ENCODE data around the gene CFAP54.

The CFAP54 gene

GRCh38 chr12:96861656-96862055 is 372.3 kb downstream of the CFAP54 start:
- H3K4me2 ChIP-seq (ENCODE audit: low read length) = no peak overlapping the region
- H3K79me2 ChIP-seq (ENCODE audit: insufficient read depth, low read length) = no peaks in the 10 kb centered on the region
- no peaks in the 10 kb centered on the region for H3F3A ChIP-seq (ENCODE audit: insufficient read depth, low read length)
- no peaks in the 10 kb centered on the region for H3K36me3 ChIP-seq (ENCODE audit: insufficient read depth, low read length)
- no peaks in the 10 kb centered on the region for H4K20me1 ChIP-seq (ENCODE audit: insufficient read depth, low read length)
- no peak overlapping the region for H2AFZ ChIP-seq (ENCODE audit: low read length)
- TF ChIP-seq EZH2 (IDR thresholded peaks at IDR 0.05; ENCODE audit: borderline replicate concordance, low read length) = no peak
- no peak for TF ChIP-seq CTCF (IDR thresholded peaks at IDR 0.05; ENCODE audit: low read length)
- H3K9ac ChIP-seq (ENCODE audit: low read length) = no peak overlapping the region
- no peaks in the 10 kb centered on the region for H3K27me3 ChIP-seq (ENCODE audit: insufficient read depth, low read length)
- H3K4me1 ChIP-seq (ENCODE audit: insufficient read depth, low read length, severe bottlenecking) = no peaks in the 10 kb centered on the region
- H3K9me3 ChIP-seq (ENCODE audit: low read length) = no peaks in the 10 kb centered on the region
- H3K9me2 ChIP-seq (ENCODE audit: low read depth, low read length) = no peaks in the 10 kb centered on the region
- no peak overlapping the region for H3K27ac ChIP-seq (ENCODE audit: low read depth, low read length, poor library complexity, severe bottlenecking)
- no peak overlapping the region for H3K4me3 ChIP-seq (ENCODE audit: low read depth, low read length, poor library complexity, severe bottlenecking)

GRCh38 chr12:96862326-96862725 is 372.9 kb downstream of the CFAP54 start:
- H3F3A ChIP-seq (ENCODE audit: insufficient read depth, low read length) = no peaks in the 10 kb centered on the region
- H3K9me3 ChIP-seq (ENCODE audit: low read length) = no peaks in the 10 kb centered on the region
- no peak overlapping the region for H3K27ac ChIP-seq (ENCODE audit: low read depth, low read length, poor library complexity, severe bottlenecking)
- H4K20me1 ChIP-seq (ENCODE audit: insufficient read depth, low read length) = no peaks in the 10 kb centered on the region
- no peaks in the 10 kb centered on the region for H3K79me2 ChIP-seq (ENCODE audit: insufficient read depth, low read length)
- no peaks in the 10 kb centered on the region for H3K4me1 ChIP-seq (ENCODE audit: insufficient read depth, low read length, severe bottlenecking)
- H2AFZ ChIP-seq (ENCODE audit: low read length) = no peak overlapping the region
- no peaks in the 10 kb centered on the region for H3K36me3 ChIP-seq (ENCODE audit: insufficient read depth, low read length)
- no peaks in the 10 kb centered on the region for H3K27me3 ChIP-seq (ENCODE audit: insufficient read depth, low read length)
- H3K4me3 ChIP-seq (ENCODE audit: low read depth, low read length, poor library complexity, severe bottlenecking) = no peak overlapping the region
- H3K9me2 ChIP-seq (ENCODE audit: low read depth, low read length) = no peaks in the 10 kb centered on the region
- no peak for TF ChIP-seq CTCF (IDR thresholded peaks at IDR 0.05; ENCODE audit: low read length)
- no peak for TF ChIP-seq EZH2 (IDR thresholded peaks at IDR 0.05; ENCODE audit: borderline replicate concordance, low read length)
- no peak overlapping the region for H3K4me2 ChIP-seq (ENCODE audit: low read length)
- no peak overlapping the region for H3K9ac ChIP-seq (ENCODE audit: low read length)

GRCh38 chr12:96864335-96864734 is 375.0 kb downstream of the CFAP54 start:
- TF ChIP-seq CTCF (IDR thresholded peaks at IDR 0.05; ENCODE audit: low read length) (no peak), EZH2 (IDR thresholded peaks at IDR 0.05; ENCODE audit: borderline replicate concordance, low read length) (no peak)
- no peaks in the 10 kb centered on the region for H3K4me1 ChIP-seq (ENCODE audit: insufficient read depth, low read length, severe bottlenecking)

More at GRCh38 chr12:96864335-96864734, 375.0 kb downstream of the CFAP54 start:
- Histone ChIP-seq H3F3A (ENCODE audit: insufficient read depth, low read length) (no peaks in the 10 kb centered on the region), H3K9ac (ENCODE audit: low read length) (no peak overlapping the region), H3K27me3 (ENCODE audit: insufficient read depth, low read length) (no peaks in the 10 kb centered on the region), H3K79me2 (ENCODE audit: insufficient read depth, low read length) (no peaks in the 10 kb centered on the region), H4K20me1 (ENCODE audit: insufficient read depth, low read length) (no peaks in the 10 kb centered on the region), H3K27ac (ENCODE audit: low read depth, low read length, poor library complexity, severe bottlenecking) (no peak overlapping the region), H3K9me2 (ENCODE audit: low read depth, low read length) (no peaks in the 10 kb centered on the region), H3K4me2 (ENCODE audit: low read length) (no peak overlapping the region), H3K36me3 (ENCODE audit: insufficient read depth, low read length) (no peaks in the 10 kb centered on the region), H2AFZ (ENCODE audit: low read length) (no peak overlapping the region), H3K4me3 (ENCODE audit: low read depth, low read length, poor library complexity, severe bottlenecking) (no peak overlapping the region), H3K9me3 (ENCODE audit: low read length) (no peaks in the 10 kb centered on the region)

All from OCI-LY1 (cell line).